Measurements from ENCODE around the gene CCDC116.

Gene CCDC116

DNA sequence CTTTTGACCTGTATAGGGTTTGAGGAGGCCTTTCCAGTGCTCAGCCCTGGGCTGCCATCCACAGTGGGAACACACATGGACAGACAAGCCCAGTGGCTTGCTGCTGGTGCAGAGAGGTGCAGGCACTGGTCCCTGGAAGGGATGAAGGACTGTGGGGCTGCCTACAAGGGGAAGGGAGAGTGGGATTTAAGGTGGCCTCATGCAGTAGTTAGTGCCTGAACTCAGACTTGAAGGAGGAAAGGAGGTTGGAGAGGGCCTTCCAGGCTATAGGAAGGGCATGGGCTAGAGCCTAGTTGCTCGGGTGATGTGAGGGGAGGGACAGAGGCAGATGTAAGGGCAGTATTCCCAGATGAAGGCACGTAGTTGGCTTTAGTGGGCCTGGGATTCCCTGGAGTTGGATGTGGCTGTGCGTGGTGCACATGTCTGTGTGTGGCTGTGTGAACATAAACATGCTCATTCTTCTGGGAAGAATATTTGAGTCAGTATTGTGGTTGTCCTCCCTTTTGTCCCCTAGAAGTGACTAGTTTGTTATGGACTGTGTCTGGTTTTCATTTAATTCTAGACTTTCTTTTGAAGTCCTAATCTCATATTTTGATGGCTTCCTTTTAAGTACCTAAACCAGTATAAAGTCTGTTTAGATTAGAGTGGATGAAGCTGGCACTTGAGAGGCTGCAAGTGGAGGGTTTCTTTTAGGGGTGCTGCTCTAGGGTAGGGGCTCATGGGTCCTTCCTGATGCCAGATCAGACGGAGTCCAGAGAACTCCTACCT is 21.2 kb upstream of the CCDC116 start:
- TF ChIP-seq TAF1 (IDR thresholded peaks at IDR 0.05; ENCODE audit: low read depth) (no peak), YY1 (IDR thresholded peaks at IDR 0.05; ENCODE audit: low read depth) (no peak), TCF12 (IDR thresholded peaks at IDR 0.05; ENCODE audit: low read depth) (no peak), TEAD4 (IDR thresholded peaks at IDR 0.05) (no peak)
- TF ChIP-seq, protein P1, sequence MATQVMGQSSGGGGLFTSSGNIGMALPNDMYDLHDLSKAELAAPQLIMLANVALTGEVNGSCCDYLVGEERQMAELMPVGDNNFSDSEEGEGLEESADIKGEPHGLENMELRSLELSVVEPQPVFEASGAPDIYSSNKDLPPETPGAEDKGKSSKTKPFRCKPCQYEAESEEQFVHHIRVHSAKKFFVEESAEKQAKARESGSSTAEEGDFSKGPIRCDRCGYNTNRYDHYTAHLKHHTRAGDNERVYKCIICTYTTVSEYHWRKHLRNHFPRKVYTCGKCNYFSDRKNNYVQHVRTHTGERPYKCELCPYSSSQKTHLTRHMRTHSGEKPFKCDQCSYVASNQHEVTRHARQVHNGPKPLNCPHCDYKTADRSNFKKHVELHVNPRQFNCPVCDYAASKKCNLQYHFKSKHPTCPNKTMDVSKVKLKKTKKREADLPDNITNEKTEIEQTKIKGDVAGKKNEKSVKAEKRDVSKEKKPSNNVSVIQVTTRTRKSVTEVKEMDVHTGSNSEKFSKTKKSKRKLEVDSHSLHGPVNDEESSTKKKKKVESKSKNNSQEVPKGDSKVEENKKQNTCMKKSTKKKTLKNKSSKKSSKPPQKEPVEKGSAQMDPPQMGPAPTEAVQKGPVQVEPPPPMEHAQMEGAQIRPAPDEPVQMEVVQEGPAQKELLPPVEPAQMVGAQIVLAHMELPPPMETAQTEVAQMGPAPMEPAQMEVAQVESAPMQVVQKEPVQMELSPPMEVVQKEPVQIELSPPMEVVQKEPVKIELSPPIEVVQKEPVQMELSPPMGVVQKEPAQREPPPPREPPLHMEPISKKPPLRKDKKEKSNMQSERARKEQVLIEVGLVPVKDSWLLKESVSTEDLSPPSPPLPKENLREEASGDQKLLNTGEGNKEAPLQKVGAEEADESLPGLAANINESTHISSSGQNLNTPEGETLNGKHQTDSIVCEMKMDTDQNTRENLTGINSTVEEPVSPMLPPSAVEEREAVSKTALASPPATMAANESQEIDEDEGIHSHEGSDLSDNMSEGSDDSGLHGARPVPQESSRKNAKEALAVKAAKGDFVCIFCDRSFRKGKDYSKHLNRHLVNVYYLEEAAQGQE (IDR thresholded peaks at IDR 0.05; ENCODE audit: low read depth) = no peak

- no peak for TF ChIP-seq TAF1 (IDR thresholded peaks at IDR 0.05; ENCODE audit: low read depth)
- TF ChIP-seq, protein P1 (IDR thresholded peaks at IDR 0.05; ENCODE audit: low read depth) = no peak
- no peak for TF ChIP-seq EP300 (IDR thresholded peaks at IDR 0.05; ENCODE audit: borderline replicate concordance)
- no peak for TF ChIP-seq CREB1 (IDR thresholded peaks at IDR 0.05; ENCODE audit: low read depth)
Measured at GRCh38 chr22:21612858-21613257, 19.7 kb upstream of the CCDC116 start.

DNA sequence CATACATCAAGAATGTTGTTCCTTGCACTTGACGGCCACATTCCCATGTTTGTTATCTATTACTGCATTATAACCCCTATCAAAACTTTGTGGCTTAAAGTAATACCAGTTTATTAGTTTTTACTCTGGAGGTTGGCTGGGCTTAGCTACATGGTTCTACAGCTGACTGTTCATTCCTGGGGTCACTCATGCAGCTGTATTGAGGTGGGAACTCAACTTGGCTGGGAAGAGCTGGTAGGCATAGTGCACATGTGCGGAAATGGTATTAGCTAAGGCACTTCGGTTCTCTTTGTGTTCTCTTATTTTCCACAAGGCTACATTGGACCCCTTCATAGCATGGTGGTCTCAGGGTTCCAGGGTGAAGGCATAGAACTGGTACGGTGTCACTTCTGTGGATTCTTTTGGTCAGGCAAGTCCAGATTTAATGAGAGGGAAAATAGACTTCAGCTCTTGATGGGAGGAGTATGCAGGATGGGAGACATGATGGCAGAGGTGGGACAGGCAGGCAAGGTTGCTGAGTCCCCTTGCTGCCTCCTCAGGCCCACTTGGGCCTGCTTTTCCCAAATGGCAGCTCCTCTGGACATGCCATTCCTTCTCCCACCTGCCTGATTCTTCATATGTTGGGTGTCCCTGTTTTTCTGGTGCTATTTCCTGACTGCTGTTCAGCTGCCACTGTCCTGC is 18.9 kb upstream of the CCDC116 start:
- TF ChIP-seq TCF12 (IDR thresholded peaks at IDR 0.05; ENCODE audit: low read depth) = no peak
- TF ChIP-seq ZBTB7A (IDR thresholded peaks at IDR 0.05; ENCODE audit: low read depth) = no peak
- no peak for TF ChIP-seq EGR1 (IDR thresholded peaks at IDR 0.05)
- TF ChIP-seq EP300 (IDR thresholded peaks at IDR 0.05; ENCODE audit: borderline replicate concordance) = no peak
- TF ChIP-seq RAD21 (IDR thresholded peaks at IDR 0.05; ENCODE audit: low read depth) = no peak
- no peak for TF ChIP-seq YY1 (IDR thresholded peaks at IDR 0.05; ENCODE audit: low read depth)
- no peak for TF ChIP-seq USF1 (IDR thresholded peaks at IDR 0.05)
- TF ChIP-seq TAF1 (IDR thresholded peaks at IDR 0.05; ENCODE audit: low read depth) = no peak
- no peak for TF ChIP-seq NFIC (IDR thresholded peaks at IDR 0.05)

DNA sequence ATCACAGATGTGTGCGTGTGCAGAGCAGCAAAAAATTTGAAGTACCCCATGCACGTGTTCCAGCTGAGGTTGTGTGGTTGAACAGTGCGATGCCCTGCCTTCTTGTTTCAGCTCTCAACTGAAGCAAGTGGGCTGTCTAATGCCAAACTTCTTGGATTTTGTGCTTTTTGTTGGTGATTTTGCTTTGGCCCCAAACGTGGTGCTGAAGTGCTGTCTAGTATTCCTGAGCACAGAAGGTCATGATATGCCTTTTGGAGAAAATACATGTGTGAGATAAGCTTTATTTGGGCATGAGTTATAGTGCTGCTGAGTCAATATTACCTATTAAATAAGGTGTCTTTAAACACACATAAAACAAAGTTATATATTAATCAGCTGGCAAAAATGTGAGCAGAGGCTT is 16.8 kb upstream of the CCDC116 start:
- TF ChIP-seq, protein P1 (IDR thresholded peaks at IDR 0.05; ENCODE audit: low read depth) = no peak

- TF ChIP-seq FOXM1 (IDR thresholded peaks at IDR 0.05; ENCODE audit: borderline replicate concordance, low read depth) (no peak), EP300 (IDR thresholded peaks at IDR 0.05; ENCODE audit: borderline replicate concordance) (no peak), CREB1 (IDR thresholded peaks at IDR 0.05; ENCODE audit: low read depth) (no peak), YY1 (IDR thresholded peaks at IDR 0.05; ENCODE audit: low read depth) (no peak), NFIC (IDR thresholded peaks at IDR 0.05) (no peak), RAD21 (IDR thresholded peaks at IDR 0.05; ENCODE audit: low read depth) (no peak), TCF12 (IDR thresholded peaks at IDR 0.05; ENCODE audit: low read depth) (no peak), USF1 (IDR thresholded peaks at IDR 0.05) (no peak), EGR1 (IDR thresholded peaks at IDR 0.05) (no peak), TAF1 (IDR thresholded peaks at IDR 0.05; ENCODE audit: low read depth) (no peak), TEAD4 (IDR thresholded peaks at IDR 0.05) (no peak), ZBTB7A (IDR thresholded peaks at IDR 0.05; ENCODE audit: low read depth) (no peak), CEBPB (IDR thresholded peaks at IDR 0.05) (no peak), MAX (IDR thresholded peaks at IDR 0.05) (no peak)
- TF ChIP-seq, protein P1 (IDR thresholded peaks at IDR 0.05; ENCODE audit: low read depth) = no peak
Measured at GRCh38 chr22:21621025-21621424, 11.5 kb upstream of the CCDC116 start.

Measured in Ishikawa (cell line).